B cell (primary cell): ENCODE results near the gene RAB11FIP3.

Experiments used
- EZH2 ChIP-seq: IDR thresholded peaks from 2 replicates; pipeline ENCODE4 v1.6.1; 2012; ENCODE audit warnings: borderline replicate concordance, low read depth, mild to moderate bottlenecking, moderate library complexity, low read length; ENCODE audit not compliant: insufficient read depth, poor library complexity, severe bottlenecking
- TF ChIP-seq, protein P1 (sequence below): fragments of 200-600 bp; IDR thresholded peaks from one replicate; pipeline ENCODE4 v1.8.0; 2022; ENCODE audit warnings: antibody characterized with exemption, mild to moderate bottlenecking

- TF ChIP-seq, protein P1, sequence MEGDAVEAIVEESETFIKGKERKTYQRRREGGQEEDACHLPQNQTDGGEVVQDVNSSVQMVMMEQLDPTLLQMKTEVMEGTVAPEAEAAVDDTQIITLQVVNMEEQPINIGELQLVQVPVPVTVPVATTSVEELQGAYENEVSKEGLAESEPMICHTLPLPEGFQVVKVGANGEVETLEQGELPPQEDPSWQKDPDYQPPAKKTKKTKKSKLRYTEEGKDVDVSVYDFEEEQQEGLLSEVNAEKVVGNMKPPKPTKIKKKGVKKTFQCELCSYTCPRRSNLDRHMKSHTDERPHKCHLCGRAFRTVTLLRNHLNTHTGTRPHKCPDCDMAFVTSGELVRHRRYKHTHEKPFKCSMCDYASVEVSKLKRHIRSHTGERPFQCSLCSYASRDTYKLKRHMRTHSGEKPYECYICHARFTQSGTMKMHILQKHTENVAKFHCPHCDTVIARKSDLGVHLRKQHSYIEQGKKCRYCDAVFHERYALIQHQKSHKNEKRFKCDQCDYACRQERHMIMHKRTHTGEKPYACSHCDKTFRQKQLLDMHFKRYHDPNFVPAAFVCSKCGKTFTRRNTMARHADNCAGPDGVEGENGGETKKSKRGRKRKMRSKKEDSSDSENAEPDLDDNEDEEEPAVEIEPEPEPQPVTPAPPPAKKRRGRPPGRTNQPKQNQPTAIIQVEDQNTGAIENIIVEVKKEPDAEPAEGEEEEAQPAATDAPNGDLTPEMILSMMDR: no peak
- TF ChIP-seq EZH2: no peak
Measured at GRCh38 chr16:386641-387156, 38.8 kb upstream of the RAB11FIP3 start.
